NCI-H187 treated with DMSO at 0.1 percent for 48 hours (cell line): ENCODE data around the gene ORMDL3.
"Not testable (repeated sequence)": the region's sequence is repeated elsewhere in the genome, so short reads cannot be mapped to it uniquely, and the experiment has no call there.

Experiments
- DNase-seq: peaks from one replicate; lab custom pipeline; 2025; lab: John Stamatoyannopoulos, UW

Gene ORMDL3

GRCh38 chr17:39949028-39949427 is 21.6 kb upstream of the ORMDL3 start:
- no peak for DNase-seq

GRCh38 chr17:39948489-39948828 is 21.1 kb upstream of the ORMDL3 start:
- not testable (repeated sequence) for DNase-seq

- no peak for DNase-seq
These were observed 19.3 kb upstream of the ORMDL3 start for GRCh38 chr17:39946551-39947330.

GRCh38 chr17:39944393-39944711 is 17.0 kb upstream of the ORMDL3 start:
- DNase-seq: no peak

- DNase-seq: no peak
These were observed 16.4 kb upstream of the ORMDL3 start for GRCh38 chr17:39943702-39944392.

GRCh38 chr17:39939588-39940419 is 12.4 kb upstream of the ORMDL3 start:
- no peak for DNase-seq

- DNase-seq: no peak
These were observed 11.7 kb upstream of the ORMDL3 start for GRCh38 chr17:39939106-39939505.

- no peak for DNase-seq
These were observed 10.9 kb upstream of the ORMDL3 start for GRCh38 chr17:39938140-39938869.

GRCh38 chr17:39937447-39937846 is 10.0 kb upstream of the ORMDL3 start:
- no peak for DNase-seq

GRCh38 chr17:39935909-39936308 is 8.5 kb upstream of the ORMDL3 start:
- no peak for DNase-seq

- no peak for DNase-seq
These were observed 6.9 kb upstream of the ORMDL3 start for GRCh38 chr17:39934324-39934723.

- no peak for DNase-seq
These were observed 6.5 kb upstream of the ORMDL3 start for GRCh38 chr17:39933912-39934311.

GRCh38 chr17:39929646-39930407 is 2.4 kb upstream of the ORMDL3 start:
- no peak for DNase-seq

GRCh38 chr17:39928858-39929645 is 1.7 kb upstream of the ORMDL3 start:
- DNase-seq: no peak

GRCh38 chr17:39927929-39928857 is 792 bp upstream of the ORMDL3 start:
- no peak for DNase-seq

GRCh38 chr17:39926588-39927100 is 757 bp downstream of the ORMDL3 start:
- DNase-seq: no peak

GRCh38 chr17:39926135-39926587 is 1.2 kb downstream of the ORMDL3 start:
- DNase-seq: no peak

- no peak for DNase-seq
These were observed 1.9 kb downstream of the ORMDL3 start for GRCh38 chr17:39925282-39926134.
